NOMO-1 (cell line): ENCODE results near the gene NAT8L.

ENCODE experiments used
- DNase-seq, 2 experiments: peaks; one replicate each; lab custom pipeline; 2025; ENCODE audit not compliant: unreplicated experiment in 2 of 2; lab: John Stamatoyannopoulos, UW

Gene NAT8L

DNA sequence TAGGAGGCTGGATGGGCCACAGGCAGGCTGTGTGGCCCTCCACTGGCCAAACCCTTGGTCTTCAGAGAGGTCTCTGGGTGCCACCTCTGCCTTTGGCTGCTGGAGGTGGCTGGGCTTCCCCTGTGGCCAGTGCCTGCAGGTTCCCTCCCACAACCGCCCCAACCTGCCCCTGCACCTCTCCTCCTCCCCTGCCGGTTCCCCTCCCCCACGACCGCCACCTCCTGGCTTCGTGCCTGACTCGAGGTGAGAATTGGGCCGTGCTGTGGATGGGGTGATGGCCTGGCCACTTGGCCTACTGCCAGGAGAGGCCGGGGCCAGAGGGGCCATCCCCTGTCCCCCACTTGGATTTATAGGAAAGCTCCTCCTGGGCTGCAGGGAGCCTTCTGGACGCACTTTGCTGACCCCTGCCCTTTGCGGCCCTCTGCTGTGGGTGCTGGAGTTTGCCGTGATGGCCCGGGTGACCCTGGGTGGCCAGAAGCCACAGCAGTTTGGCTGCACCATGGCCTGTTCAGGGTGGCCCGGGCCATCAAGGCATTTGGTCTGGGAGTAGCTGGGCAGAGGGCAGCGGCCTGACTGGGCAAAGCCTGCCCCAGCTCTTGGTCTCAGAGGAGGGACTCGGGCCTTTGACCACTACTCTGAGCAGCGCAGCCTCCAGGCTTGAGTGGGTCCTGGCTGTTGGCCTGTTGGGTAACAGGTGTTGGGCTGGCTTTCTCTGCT is 3.8 kb downstream of the NAT8L start:
- DNase-seq = no peak

DNA sequence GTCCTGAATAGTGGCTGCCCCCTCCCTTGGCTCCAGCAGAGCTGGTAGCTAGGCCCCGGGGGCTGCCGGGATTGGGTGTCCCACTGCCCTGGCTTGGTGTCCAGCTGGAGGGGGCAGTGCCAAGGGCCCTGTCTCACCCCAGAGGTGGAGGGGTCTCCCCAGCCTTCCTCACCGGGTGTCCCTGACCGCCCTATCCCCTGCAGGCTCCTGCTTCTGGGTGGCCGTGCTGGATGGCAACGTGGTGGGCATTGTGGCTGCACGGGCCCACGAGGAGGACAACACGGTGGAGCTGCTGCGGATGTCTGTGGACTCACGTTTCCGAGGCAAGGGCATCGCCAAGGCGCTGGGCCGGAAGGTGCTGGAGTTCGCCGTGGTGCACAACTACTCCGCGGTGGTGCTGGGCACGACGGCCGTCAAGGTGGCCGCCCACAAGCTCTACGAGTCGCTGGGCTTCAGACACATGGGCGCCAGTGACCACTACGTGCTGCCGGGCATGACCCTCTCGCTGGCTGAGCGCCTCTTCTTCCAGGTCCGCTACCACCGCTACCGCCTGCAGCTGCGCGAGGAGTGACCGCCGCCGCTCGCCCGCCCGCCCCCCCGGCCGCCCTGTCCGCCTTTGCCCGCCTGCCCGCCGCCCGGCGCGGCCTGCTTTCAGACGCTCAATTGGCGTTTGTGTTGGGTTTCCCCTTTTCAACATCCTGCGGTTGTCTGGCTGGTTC is 4.6 kb downstream of the NAT8L start:
- no peak for DNase-seq

DNA sequence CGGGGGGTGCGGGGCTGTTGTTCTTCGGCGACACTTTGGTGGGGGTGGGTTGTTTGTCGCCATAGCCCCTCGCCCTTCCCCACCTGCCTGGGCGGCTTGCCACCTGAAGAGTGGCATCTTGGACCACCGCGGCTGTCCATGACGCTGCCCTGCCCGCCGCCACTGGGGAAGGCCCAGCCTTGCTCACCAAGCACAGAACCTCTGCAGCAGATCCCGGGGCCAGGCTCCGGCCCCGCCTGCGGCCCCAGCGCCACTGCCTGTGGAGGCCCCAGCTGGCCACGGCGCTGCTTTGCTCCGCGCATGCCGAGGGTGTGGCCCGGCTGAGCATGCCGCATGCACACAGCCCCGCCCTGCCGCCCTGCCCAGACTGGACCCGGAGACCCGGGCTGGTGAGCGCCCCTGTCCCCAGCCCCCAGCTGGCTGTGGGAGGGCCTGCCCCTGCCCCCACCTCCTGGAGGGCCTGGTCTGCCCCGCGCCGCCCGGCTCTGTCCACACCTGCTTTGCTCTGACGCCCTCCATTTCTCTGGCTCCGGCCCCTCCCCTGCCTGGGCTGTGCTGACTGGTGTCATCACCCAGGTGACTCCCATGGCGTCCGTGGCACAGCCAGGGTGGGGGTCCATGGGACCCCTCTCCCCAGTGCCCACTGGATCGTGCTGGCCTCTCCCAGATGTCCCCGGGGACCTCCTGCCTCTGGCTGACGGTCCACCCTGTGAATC is 5.3 kb downstream of the NAT8L start:
- DNase-seq = no peak

DNA sequence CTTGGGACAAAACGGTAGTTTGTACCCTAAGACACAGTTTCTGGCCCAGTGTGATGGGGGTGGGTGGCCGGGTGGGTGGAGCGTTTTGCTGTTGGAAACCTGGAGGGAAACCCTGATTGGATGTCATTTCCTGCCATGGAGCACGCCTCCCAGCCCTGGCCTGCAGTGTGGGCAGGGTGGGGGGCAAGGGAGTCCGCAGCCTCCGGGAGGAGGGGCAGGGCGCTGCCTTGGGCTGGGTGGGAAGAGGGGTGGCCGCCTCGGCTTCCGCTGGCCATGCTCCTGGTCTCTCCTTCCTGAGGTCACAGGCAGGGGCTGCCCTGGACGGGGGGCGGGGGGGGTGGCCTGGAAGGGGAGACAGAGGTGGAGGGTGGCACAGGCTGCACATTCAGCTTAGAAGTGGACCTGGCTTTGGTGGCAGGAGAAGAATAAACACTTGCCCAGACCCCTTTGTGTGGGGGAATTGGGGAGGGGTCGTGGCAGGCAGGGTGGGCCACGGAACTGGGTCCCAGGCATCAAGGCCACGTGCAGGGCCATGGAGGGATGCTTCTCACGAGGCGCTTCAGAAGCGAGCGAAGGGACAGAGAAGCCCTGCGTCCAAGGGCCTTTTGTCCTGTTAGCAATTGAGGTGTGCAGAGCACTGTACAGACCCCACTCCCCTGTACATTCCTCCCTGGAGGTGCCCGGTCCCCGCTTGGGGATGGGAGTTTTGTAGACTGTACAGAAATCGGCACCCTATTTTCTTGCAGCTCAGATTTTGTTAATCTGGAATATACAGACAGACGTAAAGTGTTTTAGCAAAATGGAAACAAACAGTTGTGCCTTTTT is 6.2 kb downstream of the NAT8L start:
- DNase-seq = no peak

DNA sequence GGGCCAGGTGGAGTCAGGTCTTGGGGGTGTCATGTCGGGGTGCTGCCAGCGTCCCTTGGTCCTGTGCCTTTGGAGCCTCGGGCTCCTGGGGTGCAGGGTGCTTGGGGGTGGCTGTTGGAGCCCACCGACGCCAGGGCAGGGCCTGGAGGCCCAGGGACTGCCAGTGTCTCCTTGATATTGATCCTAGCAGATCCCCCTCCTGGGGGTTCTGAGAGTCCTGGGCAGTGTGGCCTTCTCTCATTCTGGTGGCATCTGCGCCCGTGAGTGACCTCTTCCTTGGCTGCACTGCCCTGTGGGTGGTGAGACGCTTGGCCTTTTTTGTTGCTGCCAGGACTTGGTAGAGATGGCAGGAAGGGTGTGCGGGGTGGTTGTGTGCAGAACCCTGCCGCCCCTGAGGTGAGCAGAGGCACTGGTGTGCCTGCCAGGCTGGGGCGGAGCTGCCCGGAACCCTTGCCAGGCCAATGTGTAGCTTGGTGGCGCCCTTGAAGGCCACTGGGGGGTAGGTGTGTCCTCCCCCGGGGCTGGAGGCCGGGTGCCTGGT is 7.0 kb downstream of the NAT8L start:
- DNase-seq = no peak

DNA sequence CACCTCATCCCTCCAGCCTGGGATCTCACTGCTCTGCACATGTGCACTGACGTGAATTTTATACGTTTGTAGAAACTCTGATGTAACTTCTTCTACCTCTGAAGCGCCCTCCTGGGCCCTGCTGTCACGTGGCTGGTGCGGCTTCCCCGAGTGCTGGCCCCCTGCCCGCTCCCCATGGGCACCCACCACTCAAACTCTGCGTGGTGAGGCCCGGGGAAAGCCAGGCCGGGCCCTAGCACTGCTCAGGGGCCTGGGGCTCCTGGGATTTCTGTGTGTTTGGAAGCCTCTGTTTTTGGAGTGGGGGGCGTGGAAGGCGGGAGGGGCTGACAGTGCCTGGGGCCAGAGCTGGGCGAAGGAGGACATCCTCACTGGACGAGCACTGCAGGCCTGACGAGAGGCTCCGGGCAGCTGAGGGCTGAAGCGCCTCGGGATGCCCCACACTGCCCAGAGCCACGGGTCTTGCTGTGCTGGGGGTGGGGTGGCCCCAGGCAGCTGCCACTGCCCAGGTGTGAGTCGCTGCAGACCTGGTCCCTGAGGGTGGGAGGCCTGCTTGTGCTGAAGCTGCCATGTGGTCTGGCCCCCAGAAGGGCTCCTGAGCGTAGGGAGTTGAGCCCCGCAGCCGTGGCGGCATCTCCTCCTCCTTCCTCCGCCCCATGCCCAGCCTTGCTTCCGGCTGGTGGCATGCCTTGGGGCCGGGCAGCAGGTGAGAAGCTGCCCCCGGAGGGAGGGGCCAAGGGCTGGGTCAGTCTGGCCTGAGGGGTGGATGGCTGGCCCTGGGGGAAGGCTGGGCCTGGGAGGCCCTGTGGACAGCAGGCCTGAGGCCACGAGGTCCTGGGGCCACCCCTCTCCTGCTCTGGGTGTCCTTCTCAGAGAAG is 7.7 kb downstream of the NAT8L start:
- no peak for DNase-seq

DNA sequence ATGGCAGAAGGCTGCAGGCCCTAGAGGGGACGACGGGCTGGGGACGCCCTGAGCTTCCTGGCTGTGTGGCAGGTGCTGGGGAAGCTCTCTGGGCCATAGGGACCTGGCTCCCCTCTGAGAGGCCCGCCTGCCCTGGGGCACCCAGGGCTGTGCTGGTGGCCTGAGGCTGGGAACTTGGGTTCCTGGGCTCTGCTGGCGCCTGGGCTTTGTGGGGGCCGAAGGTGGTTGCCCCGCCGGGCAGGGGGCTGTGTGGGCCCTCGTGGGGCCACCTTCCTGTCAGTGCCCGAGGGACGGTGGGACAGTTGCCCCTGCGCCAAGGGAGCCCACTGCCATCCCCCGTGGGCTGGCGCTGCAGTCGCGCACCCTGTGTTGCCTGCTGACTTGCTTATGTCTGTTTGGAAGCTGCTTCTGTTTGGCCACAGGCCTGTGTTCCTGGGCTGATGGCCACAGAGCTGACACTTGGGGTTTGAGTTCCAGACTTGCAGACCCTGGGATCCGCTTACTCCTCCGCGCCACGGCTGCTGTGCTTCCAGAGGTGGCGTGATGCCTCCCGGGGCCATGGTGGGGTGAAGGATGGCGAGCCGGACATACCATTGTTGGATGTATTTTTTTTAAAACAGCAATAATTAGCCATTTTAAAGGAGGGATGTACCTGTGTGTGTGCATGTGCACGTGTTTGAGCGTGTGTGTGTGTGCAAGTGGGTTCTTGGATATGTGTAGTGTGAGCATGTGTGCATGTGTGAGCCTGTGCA is 8.5 kb downstream of the NAT8L start:
- no peak for DNase-seq

DNA sequence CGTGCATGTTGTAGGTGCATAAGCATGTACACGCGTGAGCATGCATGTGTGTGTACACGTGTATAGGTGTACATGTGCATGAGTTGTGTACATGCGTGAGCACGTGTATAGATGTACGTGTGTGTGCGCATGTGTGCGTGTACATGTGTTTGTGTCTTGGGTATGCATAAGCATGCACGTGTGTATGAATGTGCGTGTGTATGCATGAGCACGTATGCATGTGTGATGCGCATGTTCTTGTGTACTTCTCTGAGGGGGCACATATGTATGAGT is 9.0 kb downstream of the NAT8L start:
- no peak for DNase-seq

DNA sequence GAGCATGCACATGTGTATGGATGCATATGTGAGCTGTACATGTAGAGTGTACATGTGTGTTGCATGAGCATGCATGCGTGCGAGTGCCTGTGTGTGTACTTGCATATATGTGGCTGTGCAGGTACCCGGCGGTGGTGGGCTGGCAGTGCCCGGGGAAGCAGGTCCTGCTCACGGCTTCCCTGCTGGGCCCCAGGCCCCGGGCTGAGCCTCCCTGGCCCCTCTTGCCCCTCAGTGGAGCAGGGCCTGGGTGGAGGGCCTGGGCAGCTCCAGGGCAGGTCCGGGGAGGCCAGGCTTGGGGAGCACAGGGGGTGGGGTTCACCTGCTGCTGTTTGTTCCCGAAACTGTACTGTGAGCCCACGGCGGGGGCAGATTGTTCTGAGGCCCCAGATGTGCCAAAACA is 9.4 kb downstream of the NAT8L start:
- no peak for DNase-seq

DNA sequence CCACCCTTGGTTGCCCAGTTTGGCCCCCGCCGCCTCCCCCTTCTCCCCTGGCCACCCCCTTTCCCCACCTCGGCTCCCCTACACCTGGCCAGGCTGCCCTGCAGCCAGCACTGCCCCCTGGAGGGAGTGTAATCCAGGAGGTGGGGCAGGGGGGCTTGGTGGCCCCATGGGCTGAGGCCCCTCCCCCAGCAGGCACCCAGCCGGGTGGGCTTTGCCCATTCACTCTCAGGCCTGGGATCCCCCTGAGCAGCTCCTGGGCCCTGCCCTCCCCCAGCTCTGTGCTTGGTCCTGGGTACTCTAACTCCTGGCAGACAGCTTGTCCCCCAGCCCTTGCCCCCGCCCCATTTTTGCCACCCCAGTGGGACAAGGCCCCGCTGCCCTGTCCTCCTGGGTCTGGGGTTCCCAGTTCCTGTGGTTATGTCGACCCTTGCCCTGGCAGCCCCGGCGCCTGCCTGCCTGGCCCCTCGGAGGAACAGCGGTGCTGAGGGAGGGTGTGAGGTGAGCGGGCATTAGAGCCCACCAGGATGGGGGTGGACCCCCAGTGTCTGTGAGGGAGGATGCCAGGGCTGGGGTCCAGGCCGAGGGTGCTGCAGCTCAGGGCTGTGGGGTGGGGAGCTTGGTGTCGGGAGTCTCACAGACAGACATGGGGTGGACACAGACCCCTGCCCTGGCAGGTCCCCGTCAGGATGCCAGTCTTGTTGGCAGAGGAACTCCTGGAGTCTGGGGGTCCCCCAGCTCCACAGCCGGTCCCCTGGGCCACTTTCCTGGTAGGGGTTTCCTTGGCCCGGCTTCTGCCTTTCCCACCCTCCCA is 10.2 kb downstream of the NAT8L start:
- DNase-seq = no peak

DNA sequence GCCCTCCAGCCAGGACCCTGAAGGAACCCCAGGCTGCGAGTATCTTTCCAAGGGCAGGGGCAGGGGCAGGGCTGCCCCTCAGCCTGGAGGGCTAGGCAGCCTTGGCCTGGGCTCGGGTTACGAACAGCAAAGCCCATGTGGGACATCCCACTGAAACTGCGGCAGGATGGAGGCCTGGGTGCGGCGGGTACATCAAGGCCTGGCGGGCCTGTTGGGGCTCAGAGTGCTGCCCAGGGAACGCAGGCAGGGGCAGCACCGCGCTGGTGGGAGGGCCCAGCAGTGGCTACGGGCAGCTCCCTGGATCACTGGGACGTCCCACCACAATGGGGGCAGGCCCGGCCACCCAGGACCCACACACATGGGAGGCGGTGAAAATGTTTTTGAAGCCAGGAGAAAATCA is 10.9 kb downstream of the NAT8L start:
- no peak for DNase-seq

DNA sequence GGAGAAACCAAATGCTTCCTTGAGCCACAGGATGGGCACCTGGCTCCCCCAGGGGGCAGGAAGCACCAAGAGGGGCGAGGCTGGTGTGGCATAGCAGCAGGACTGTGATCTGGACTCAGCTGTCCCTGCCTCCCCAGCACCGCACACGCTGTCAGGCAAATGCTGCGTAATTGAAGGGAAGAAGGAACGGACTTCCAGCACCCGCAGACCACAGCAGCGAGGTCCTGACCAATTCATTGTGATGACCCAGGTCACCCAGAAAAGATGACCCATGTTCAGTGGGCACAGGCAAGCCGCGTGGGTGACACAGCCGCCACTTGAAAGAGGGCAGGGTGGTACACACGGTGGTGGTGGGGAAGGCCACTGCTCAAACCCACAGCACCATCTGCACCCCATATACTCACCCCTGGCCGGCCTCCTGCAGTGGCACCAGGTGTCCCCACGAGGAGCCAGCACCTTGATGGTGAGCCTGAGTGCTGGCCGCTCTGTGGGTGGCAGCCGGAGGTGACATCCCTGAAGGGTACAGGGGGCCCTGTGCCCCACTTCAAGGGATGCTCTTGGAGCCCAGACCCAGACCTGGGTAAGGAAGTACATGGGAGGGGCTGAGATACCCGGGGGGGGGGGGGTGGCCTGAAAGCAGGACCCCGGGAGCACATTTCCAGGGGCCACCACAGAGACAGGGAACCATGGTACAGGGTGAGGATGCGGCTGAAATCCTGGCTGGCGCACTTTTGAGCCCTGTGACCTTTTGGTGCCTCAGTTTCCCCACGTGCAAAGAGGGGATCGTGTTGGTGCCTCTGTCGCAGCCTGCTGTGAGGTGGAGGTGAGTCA is 11.5 kb downstream of the NAT8L start:
- DNase-seq = no peak

DNA sequence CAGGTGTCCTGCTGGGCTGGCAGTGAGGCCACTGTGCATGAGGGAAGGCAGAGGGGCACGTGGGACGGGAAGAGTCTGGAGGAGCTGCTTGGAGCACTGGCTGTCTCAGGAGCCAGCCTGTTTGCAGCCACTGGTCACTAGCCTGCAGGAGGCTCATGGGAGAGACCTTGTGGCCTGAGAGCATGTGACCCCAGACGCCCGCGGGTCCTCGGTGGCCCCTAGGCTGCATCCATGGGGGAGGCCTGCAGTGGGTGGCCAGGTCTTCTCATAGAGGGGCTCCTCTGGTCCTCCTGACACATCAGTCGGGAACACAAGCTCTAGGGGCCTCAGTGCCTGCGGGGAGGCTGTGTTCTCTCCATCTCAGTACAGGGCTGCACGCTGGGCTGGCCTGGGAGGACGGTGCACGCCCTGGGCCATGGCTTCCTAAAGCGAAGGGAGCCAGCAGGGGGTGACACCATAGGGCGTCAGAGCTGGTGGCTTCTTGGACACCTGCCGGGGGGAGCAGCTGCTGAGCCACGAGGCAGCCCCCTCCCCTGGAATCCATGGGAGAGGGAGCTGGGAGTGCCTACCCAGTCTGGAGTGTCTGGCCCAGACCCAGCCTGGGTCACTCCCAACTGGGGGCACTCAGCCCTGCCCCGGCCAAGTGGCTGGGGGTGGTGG is 12.3 kb downstream of the NAT8L start:
- no peak for DNase-seq

DNA sequence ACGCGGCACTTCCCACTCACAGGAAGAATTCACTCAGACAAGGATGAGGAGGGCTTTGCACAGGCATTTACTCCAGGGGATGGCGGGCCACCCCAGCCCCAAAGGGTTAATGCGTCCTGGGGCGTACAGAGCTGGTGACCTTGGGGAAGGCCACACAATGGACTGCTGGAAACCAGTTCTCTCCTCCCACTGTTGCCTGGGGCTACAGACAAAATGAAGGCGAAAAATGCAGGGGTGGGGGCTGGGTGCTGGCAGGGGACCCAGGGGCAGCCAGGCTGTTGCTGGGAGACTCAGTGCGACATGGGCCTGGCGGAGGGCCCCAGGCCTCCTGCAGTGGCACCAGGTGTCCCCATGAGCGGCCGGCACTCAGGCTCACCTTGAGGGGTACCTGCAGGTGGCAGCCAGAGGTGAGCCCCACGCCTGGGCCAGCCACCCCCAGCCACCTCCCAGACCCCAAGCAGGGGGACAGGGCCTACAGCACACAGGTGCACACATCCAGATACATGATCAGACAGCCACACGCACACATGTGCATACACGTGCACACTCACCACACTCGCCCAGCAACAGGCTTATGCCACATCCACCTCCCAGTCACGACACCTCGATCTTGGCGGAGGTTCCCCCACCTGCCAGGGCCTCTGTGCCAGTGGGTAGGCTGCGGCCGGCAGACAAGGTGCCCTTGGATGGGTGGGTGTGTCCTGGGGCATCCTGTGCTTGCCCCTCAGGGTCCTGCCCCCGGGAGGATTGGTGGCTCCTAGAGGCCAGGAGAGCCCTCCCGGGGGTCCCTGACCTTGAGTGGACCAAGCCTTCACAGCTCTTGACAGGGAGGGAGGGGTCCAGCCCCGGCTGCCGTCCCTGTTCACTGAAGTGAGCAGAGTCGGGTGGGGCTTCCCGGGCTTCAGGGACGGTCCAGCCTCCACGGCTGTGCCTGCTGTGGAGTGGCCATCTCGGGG is 13.1 kb downstream of the NAT8L start:
- DNase-seq = no peak

DNA sequence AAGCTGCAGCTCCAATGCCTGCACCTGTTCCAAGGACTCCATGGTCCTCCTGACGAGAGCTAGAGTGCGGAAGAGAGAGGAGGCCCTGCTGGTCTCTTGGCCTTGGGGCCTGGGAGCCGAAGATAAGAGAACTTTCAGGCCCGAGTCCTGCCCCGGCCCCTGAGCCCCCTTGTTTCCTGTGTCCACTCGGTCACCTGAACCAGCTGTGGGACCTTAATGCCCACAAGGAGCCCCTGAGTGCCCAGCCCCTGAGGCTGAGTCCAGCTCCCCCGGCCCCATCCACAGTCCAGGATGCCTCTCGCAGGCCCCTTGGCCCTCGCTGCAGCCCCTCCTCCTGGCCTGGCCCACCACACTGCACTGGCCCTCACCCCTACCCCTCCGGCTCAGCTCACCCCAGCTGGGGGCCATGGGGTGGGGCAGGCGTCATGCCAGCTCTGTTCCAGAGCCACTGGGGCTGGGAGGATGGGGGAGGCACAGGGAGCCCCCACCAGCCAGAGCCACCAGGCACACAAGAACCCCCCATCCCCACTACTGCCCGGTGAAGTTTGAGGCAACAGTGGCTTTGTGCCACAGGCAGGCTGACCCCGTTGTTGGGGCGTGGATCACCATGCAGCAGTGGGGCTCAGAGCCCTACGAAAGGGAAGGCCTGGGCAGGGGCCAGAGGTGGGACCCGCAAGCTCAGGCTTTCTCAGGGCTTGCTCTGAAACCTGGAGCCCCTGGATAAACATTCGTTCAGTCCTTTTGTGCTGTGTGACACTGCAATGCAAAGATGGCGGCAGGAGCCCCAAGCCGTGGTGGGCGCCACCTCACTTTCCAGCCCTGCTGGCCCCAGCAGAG is 14.1 kb downstream of the NAT8L start:
- DNase-seq = no peak
